PC-9 (cell line): ENCODE measurements around the gene GRID2.

ENCODE experiments used
- EZH2 ChIP-seq: fragments of 200-600 bp; sonication (generic); IDR thresholded peaks from 2 replicates; pipeline ENCODE4 v1.8.0; 2017; ENCODE audit warnings: antibody characterized with exemption, low read depth
- TF ChIP-seq, protein P1 (sequence below): fragments of 200-600 bp; sonication (generic); conservative IDR thresholded peaks from 2 replicates; pipeline ENCODE4 v1.6.1; 2017; ENCODE audit warnings: mixed run types, antibody characterized with exemption, mild to moderate bottlenecking, moderate library complexity

DNA sequence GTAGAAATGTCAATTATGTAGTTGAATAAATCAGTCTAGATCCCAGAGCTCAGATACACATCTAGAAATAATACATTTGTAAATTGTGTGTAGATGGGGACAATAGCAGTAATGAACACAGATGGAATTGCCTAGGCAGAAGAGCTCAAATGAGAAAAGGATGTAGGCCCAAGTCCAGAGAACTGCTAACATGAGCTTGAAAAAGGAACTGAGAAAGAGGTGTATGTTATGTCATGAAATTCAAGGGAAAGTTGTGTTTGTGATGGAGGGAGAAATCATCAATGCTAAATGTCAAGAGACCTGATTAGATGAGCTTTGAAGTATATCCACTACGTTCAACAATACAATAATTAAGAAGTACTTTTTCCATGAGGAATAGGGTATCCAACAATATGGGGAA, 1148.2 kb downstream of the GRID2 start:
- TF ChIP-seq EZH2 = no peak
- TF ChIP-seq, protein P1, sequence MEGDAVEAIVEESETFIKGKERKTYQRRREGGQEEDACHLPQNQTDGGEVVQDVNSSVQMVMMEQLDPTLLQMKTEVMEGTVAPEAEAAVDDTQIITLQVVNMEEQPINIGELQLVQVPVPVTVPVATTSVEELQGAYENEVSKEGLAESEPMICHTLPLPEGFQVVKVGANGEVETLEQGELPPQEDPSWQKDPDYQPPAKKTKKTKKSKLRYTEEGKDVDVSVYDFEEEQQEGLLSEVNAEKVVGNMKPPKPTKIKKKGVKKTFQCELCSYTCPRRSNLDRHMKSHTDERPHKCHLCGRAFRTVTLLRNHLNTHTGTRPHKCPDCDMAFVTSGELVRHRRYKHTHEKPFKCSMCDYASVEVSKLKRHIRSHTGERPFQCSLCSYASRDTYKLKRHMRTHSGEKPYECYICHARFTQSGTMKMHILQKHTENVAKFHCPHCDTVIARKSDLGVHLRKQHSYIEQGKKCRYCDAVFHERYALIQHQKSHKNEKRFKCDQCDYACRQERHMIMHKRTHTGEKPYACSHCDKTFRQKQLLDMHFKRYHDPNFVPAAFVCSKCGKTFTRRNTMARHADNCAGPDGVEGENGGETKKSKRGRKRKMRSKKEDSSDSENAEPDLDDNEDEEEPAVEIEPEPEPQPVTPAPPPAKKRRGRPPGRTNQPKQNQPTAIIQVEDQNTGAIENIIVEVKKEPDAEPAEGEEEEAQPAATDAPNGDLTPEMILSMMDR = no peak
